ENCODE data around the gene WFDC10B.
"Not testable (repeated sequence)": the region's sequence is repeated elsewhere in the genome, so short reads cannot be mapped to it uniquely, and the experiment has no call there.

Gene WFDC10B

GRCh38 chr20:45704969-45705637 lies at the start of gene WFDC10B:
Gene WFDC10B, minus strand, starts transcription at chr20:45705019. Its CDS starts 19,027 bp downstream, at chr20:45685992.
- no peak for DNase-seq

GRCh38 chr20:45752746-45753145 lies 47.9 kb upstream of the WFDC10B start:
- DNase-seq = no peak

GRCh38 chr20:45751721-45752120 lies 46.9 kb upstream of the WFDC10B start:
- DNase-seq = no peak

- DNase-seq = no peak
Observed at GRCh38 chr20:45745015-45745414, 40.2 kb upstream of the WFDC10B start.

- no peak for DNase-seq
Observed at GRCh38 chr20:45742596-45742995, 37.8 kb upstream of the WFDC10B start.

GRCh38 chr20:45735988-45736387 lies 31.2 kb upstream of the WFDC10B start:
- no peak for DNase-seq

- no peak for DNase-seq
Observed at GRCh38 chr20:45735552-45735951, 30.7 kb upstream of the WFDC10B start.

- no peak for DNase-seq
Observed at GRCh38 chr20:45732199-45732598, 27.4 kb upstream of the WFDC10B start.

- no peak for DNase-seq
Observed at GRCh38 chr20:45727044-45727443, 22.2 kb upstream of the WFDC10B start.

GRCh38 chr20:45725134-45725533 lies 20.3 kb upstream of the WFDC10B start:
- no peak for DNase-seq

GRCh38 chr20:45722047-45722446 lies 17.2 kb upstream of the WFDC10B start, which contains the start of gene SPINT4:
Gene SPINT4, plus strand, starts transcription at chr20:45722347. Its CDS starts 21 bp downstream, at chr20:45722368.
- no peak for DNase-seq

GRCh38 chr20:45716141-45716688 lies 11.4 kb upstream of the WFDC10B start:
- DNase-seq = not testable (repeated sequence)

- no peak for DNase-seq
Observed at GRCh38 chr20:45701873-45702272, 2.9 kb downstream of the WFDC10B start, which contains the start of gene WFDC13. Gene WFDC13, plus strand, starts transcription at chr20:45702038. Its CDS starts 86 bp downstream, at chr20:45702124.

GRCh38 chr20:45701104-45701503 lies 3.7 kb downstream of the WFDC10B start:
- no peak for DNase-seq

GRCh38 chr20:45695496-45695895 lies 9.3 kb downstream of the WFDC10B start:
- DNase-seq = no peak

- DNase-seq = not testable (repeated sequence)
Observed at GRCh38 chr20:45693346-45693745, 11.5 kb downstream of the WFDC10B start.

GRCh38 chr20:45685896-45686295 lies 18.9 kb downstream of the WFDC10B start:
- DNase-seq = no peak

- DNase-seq = no peak
Observed at GRCh38 chr20:45679650-45680049, 25.2 kb downstream of the WFDC10B start.

- DNase-seq = no peak
Observed at GRCh38 chr20:45672765-45673164, 32.1 kb downstream of the WFDC10B start.

- DNase-seq = no peak
Observed at GRCh38 chr20:45670139-45670538, 34.7 kb downstream of the WFDC10B start, which contains the start of gene WFDC11. Gene WFDC11, minus strand, starts transcription at chr20:45670239. Its CDS starts 19,639 bp downstream, at chr20:45650600.

- DNase-seq = not testable (repeated sequence)
Observed at GRCh38 chr20:45657038-45657437, 47.8 kb downstream of the WFDC10B start.

GRCh38 chr20:45651726-45652125 lies 53.1 kb downstream of the WFDC10B start:
- not testable (repeated sequence) for DNase-seq

- DNase-seq = no peak
Observed at GRCh38 chr20:45649312-45649863, 55.4 kb downstream of the WFDC10B start.

- DNase-seq = no peak
Observed at GRCh38 chr20:45647441-45648050, 57.3 kb downstream of the WFDC10B start.
